Testis (tissue), 3 donors: Measurements from ENCODE around the gene LGALSL. TPM values are rescaled to one million over a fixed set of nuclear protein-coding genes. Genes with fewer than 3 reads are reported as not detected.

Source experiments
- DNase-seq: peaks from one replicate; pipeline ENCODE4 v3.0.0-alpha.2; 2019
- H3K27ac ChIP-seq, 2 donors: fragments of 200-600 bp; sonication (generic); one replicate each; pipeline ENCODE4 v1.5.1; 2019
- H3K27me3 ChIP-seq: fragments of 200-600 bp; sonication (generic); one replicate; pipeline ENCODE4 v1.5.1; 2019
- H3K36me3 ChIP-seq: fragments of 200-600 bp; sonication (generic); one replicate; pipeline ENCODE4 v1.5.1; 2017; ENCODE audit warnings: low read depth; ENCODE audit errors: missing control alignments
- H3K4me1 ChIP-seq: fragments of 200-600 bp; sonication (generic); one replicate; pipeline ENCODE4 v1.5.1; 2019
- H3K4me3 ChIP-seq, 2 donors: fragments of 200-600 bp; sonication (generic); one replicate each; pipeline ENCODE4 v1.5.1; 2017 to 2019
- H3K9me3 ChIP-seq: fragments of 200-600 bp; sonication (generic); one replicate; pipeline ENCODE4 v1.5.1; 2017
- CTCF ChIP-seq, 3 experiments: fragments of 450-650 bp in 2 of 3; fragments of 200-600 bp in 1 of 3; sonication (generic) in 1 of 3; IDR thresholded peaks; one replicate each; pipeline ENCODE4 v1.5.1; 2016 to 2019; ENCODE audit warnings: antibody characterized with exemption in 3 of 3, mild to moderate bottlenecking in 2 of 3, moderate library complexity in 1 of 3
- POLR2A ChIP-seq: fragments of 450-650 bp; IDR thresholded peaks from one replicate; pipeline ENCODE4 v1.6.1; 2017; ENCODE audit warnings: antibody characterized with exemption, mild to moderate bottlenecking, moderate library complexity
- WGBS, 2 donors: methylation state at CpG; one replicate each; pipeline ENCODE4 v1.1.5; 2018; 5-methylcytosine and 5-hydroxymethylcytosine counted together
- intact Hi-C: fragments of 100-400 bp; cut with DNase I; formaldehyde crosslinking; loops from one replicate; pipeline ENCODE4 v1.15.1; 2023; ENCODE audit warnings: low total_unique reads
- polyA plus RNA-seq: library from polyadenylated mRNA; stranded (reverse); fragments of 350-450 nt; fragmentation: Illumina TruSeq; extraction: RNeasy Lipid Tissue Mini Kit (QIAGEN cat#74804); gene quantifications from one replicate; pipeline ENCODE4 v1.2.3, GENCODE V29; 2014; ENCODE audit warnings: low read depth, low replicate concordance; ENCODE audit not compliant: insufficient read depth
- total RNA-seq, 2 donors: library from RNA; depleted of rRNA; stranded (reverse); fragments of >200 nt; gene quantifications; one replicate each; pipeline ENCODE4 v1.2.3, GENCODE V29; 2016

Gene LGALSL
- total and polyA plus RNA-seq, 3 donors from 2014 or later, result 10.8 to 13.4 (median 11.3) TPM

DNA sequence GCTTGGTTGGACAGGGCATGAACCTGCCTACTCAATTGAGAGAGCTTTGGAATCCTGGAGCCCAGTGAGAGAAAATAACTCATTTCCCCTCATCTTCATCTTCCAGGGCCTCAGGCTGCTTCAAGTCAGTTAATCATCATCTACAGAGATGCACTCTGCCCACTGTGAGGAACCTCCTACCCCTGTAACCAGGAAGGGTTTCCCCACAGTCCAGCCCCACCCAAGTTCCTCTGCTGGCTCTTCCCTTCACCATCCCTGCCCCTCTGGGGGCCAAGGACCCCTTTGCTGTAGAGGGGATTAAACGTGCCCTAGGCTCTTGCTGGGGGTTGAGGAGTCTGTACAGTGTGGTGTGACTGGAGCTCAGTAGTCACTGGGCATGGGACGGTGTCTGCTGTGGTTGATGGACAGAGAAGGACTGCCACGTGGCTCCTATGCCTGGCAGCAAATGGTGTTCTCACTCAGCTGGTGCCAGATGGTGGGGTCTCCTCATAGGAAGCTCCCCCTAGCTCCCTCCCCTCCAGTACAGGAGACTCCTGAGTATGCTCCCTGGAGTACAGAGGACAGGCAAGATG lies 29.5 kb upstream of the LGALSL start:
- Histone ChIP-seq H3K9me3 (no peaks in the 10 kb centered on the region), H3K27me3 (no peaks in the 10 kb centered on the region), H3K4me1 (no peaks in the 10 kb centered on the region), H3K27ac (no peak overlapping the region), H3K36me3 (no peaks in the 10 kb centered on the region), H3K4me3 (no peak overlapping the region)
- DNase-seq, result no peak
- WGBS, 2 donors, result 88 to 100% methylated on average over 1 to 3 of the region's 3 CpGs
- no peak for TF ChIP-seq CTCF (IDR thresholded peaks at IDR 0.05)
- TF ChIP-seq POLR2A, result no peak
- intact Hi-C loops, result no loop called here

DNA sequence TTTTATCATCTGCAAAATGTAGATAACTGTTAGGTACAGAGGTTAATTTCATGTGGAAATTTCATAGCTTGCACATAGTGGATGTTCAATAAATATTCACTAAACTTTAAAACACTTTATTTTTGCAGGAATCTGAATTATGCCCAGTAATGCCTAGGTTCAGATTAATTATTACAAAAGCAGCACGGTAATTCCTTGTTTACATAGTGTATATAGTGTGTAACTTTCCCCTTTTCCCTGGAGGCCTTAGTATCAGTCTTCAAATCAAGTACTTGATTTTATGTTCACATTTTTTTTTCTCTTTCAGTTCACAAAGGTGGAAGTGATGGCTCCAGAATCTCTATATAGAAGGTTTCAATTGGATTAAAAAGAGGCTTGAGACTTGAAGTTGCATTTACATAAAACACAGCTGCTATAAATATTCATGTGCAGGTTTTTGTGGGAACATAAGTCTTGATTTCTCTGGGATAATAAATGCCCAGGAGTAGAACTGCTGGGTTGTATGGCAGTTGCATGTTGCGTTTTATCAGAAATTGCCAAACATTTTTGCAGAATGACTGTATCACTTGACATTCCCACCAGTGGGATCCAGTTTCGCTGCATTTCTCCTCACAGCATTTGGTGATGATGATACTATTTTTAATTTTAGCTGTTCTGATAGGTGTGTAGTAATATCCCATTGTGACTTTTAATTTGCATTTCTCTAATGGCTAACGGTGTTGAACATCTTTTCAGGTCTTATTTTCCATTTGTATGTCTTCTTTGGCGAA lies 27.6 kb upstream of the LGALSL start:
- WGBS, 2 donors, result 68 to 93% methylated on average over 5 of the region's 5 CpGs
- no peak overlapping the region for H3K4me3 ChIP-seq
- TF ChIP-seq POLR2A, result no peak
- no peaks in the 10 kb centered on the region for H3K9me3 ChIP-seq
- no peaks in the 10 kb centered on the region for H3K4me1 ChIP-seq
- no peak for DNase-seq
- no peaks in the 10 kb centered on the region for H3K27me3 ChIP-seq
- intact Hi-C loops, result no loop called here
- H3K27ac ChIP-seq, result no peak overlapping the region
- no peaks in the 10 kb centered on the region for H3K36me3 ChIP-seq

- no peak overlapping the region for H3K4me3 ChIP-seq
- no peak for TF ChIP-seq CTCF (IDR thresholded peaks at IDR 0.05)
- TF ChIP-seq POLR2A, result no peak
- no peaks in the 10 kb centered on the region for H3K36me3 ChIP-seq
- intact Hi-C loops, result no loop called here
- H3K27me3 ChIP-seq, result no peaks in the 10 kb centered on the region
- H3K9me3 ChIP-seq, result no peaks in the 10 kb centered on the region
- DNase-seq, result no peak
- H3K4me1 ChIP-seq, result no peaks in the 10 kb centered on the region
- no peak overlapping the region for H3K27ac ChIP-seq
- 92 to 97% methylated on average over 4 of the region's 4 CpGs for WGBS, 2 donors
Observed at GRCh38 chr2:64434039-64434657, 19.8 kb upstream of the LGALSL start.

DNA sequence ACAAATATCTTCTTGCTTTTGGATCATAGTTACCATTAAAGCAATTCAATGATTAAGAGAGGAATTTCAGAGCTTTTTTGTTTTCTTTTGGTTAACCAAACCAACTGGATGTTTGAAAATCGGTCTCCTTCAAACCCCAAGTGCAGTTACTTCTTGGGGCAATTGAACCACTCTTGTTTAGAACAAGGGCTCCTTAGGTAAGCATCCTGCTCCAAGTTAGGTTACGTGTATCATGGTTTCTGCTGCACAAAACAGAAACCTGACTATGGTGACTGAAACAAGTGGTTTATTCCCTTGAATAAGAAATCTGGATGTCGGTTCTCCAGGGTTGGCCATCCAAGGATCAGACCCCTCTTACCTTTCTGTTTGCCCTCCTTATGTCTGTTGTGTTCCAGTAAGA lies 16.1 kb upstream of the LGALSL start:
- no peak overlapping the region for H3K4me3 ChIP-seq
- 95 to 98% methylated on average over 3 of the region's 3 CpGs for WGBS, 2 donors
- intact Hi-C loops, result no loop called here
- no peak overlapping the region for H3K27ac ChIP-seq
- no peaks in the 10 kb centered on the region for H3K36me3 ChIP-seq
- DNase-seq, result no peak
- no peaks in the 10 kb centered on the region for H3K27me3 ChIP-seq
- H3K9me3 ChIP-seq, result no peaks in the 10 kb centered on the region
- H3K4me1 ChIP-seq, result no peaks in the 10 kb centered on the region
- no peak for TF ChIP-seq CTCF (IDR thresholded peaks at IDR 0.05)
- TF ChIP-seq POLR2A, result no peak

- no peak for TF ChIP-seq CTCF (IDR thresholded peaks at IDR 0.05)
- TF ChIP-seq POLR2A, result no peak
- intact Hi-C loops, result no loop called here
- Histone ChIP-seq H3K9me3 (no peaks in the 10 kb centered on the region), H3K4me3 (no peak overlapping the region), H3K27me3 (no peaks in the 10 kb centered on the region), H3K36me3 (no peaks in the 10 kb centered on the region), H3K27ac (no peak overlapping the region), H3K4me1 (no peaks in the 10 kb centered on the region)
- no peak for DNase-seq
Observed at GRCh38 chr2:64439194-64439593, 14.8 kb upstream of the LGALSL start.
